Epithelial cell of esophagus (primary cell): ENCODE data around the gene CHCHD3.

Experiments
- DNase-seq: peaks from one replicate; pipeline ENCODE4 v3.0.0; 2010; ENCODE audit warnings: low read depth
- H3K4me3 ChIP-seq: 2 replicates; pipeline ENCODE4 v1.5.1; 2011; ENCODE audit warnings: mild to moderate bottlenecking, low read length, control low read depth
- CTCF ChIP-seq: IDR thresholded peaks from 2 replicates; pipeline ENCODE4 v1.5.1; 2011; ENCODE audit warnings: low read depth, mild to moderate bottlenecking, low read length, control low read depth, inconsistent platforms; ENCODE audit not compliant: insufficient read depth; ENCODE audit errors: missing control alignments

CHCHD3 gene

DNA sequence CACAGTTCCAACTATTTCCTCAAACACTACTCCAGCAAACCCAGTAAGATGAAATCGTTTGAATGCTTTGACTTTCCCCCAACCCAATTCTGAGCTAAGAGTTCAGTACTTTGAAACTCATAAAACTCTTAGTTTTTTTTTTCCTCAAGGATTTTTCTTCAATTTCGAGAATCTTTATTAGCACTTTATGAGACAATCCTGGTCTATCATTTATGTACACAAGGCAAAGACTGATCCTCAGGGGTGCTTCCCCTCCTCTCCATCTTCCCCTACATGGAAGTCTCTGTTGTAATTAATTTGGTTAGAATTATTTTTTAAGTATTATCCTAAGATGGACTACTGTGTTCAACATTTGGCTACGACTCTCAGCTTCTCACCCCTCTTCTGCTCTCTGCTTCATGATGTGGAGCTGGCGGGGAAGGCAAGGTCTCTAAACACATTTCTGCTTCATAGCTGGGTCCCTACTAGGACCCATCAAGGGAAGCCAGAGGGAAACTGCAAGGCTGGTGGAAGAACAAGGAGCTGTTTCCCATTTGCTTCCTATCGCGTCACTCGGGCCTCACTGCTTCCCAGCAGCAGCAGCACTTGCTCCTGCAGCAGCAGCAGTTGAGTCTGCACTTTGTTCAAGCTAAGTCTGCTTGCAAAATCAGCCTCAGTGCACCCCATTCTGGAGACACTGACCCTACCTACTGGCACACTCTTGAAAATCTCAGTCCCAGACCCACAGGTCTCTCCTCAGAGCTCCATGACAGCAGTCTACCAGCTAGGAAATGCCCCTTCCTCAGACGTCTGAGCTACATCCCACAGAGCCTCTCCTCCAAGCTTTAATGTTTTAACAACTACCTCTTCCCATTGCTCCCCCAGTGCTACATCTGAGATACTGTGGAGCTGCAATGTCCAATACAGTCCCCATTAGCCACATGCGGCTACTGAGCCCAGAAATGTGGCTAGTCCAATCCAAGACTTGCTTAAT lies 90.0 kb downstream of the CHCHD3 start:
- no peak overlapping the region for H3K4me3 ChIP-seq
- no peak for DNase-seq
- no peak for TF ChIP-seq CTCF

DNA sequence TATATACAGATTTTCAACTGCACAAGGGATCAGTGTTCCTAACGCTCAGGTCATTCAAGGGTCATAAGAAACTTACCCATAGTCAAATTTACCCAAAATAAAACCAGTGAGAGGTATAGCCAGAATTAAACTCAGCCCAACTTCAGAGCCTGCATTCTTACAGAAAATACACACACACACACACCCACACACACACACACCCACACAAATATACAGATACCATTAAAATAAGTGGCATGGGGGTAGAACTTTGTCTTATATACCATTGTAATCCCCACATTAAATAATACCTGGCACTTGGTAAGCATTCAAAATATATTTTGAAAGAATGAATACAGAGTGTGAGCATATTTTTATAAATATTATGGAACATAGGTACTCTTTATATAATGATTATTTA lies 93.8 kb downstream of the CHCHD3 start:
- no peak for DNase-seq
- no peak for TF ChIP-seq CTCF
- no peak overlapping the region for H3K4me3 ChIP-seq

DNA sequence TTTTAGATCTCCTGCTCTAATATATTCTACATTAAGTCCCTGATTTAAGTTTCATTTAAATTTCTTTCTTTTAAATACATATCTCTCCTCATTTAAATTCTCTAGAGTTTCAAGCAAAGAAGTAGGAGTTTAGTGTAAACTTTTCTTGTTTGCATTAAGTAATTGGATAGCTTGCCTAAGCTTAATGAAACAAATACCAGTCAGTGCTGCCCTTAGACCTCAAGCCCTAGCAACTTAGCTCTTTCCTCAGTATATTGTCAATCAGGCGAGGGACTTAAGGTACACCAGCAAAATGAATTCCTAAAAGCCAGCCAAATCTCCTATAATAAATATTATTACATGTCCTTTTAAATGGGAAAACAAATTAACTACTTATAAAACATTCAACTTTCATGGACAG lies 101.5 kb downstream of the CHCHD3 start:
- TF ChIP-seq CTCF = no peak
- DNase-seq = no peak
- H3K4me3 ChIP-seq = no peak overlapping the region

DNA sequence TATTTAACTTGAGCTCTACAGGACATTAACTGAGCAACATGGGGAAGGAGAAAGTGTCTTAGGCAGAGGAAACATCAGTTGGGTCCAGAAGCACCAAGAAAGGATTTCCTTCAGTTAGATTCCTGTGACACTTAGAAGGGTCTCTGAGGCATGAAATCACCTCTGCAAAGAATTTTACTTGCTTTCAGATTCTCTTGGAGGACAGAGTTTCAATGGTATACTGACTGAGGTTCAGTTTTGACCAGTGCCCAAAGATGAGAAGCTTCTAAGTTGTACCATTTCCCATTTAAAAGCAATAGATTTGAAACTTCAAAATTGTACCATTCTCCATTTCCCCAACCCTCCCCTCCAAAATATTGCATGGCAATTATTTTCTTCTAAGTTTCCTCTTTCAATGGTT lies 102.4 kb downstream of the CHCHD3 start:
- no peak for TF ChIP-seq CTCF
- DNase-seq = no peak
- H3K4me3 ChIP-seq = no peak overlapping the region

GRCh38 chr7:132977234-132977633 lies 104.7 kb downstream of the CHCHD3 start:
- DNase-seq = no peak
- TF ChIP-seq CTCF = no peak
- H3K4me3 ChIP-seq = no peak overlapping the region

DNA sequence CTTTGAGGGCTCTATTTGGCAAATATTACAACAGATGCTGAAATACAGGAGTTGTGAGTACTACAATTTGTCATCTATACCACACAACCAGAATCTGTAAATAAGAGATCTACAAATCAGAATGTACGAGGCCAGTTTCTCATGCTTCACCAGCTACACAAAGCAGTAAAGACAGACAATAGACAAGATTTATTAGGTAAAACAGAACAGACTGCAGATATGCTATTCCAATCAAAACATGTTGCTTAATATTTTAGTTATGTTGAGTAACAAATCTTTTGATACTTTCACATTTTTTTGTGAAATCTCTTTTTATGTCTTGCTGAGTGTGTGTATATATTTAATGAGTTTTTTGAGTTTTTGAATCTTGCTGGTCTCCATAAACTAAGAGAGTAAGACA lies 109.1 kb downstream of the CHCHD3 start:
- TF ChIP-seq CTCF = no peak
- no peak overlapping the region for H3K4me3 ChIP-seq
- no peak for DNase-seq

- no peak for DNase-seq
- no peak overlapping the region for H3K4me3 ChIP-seq
- TF ChIP-seq CTCF = no peak
Measured at GRCh38 chr7:132970257-132970656, 111.6 kb downstream of the CHCHD3 start.
